HEK293 (cell line): ENCODE measurements around the gene SCYL3.

Experiments used
- CTCF ChIP-seq: fragments of 450-650 bp; formaldehyde crosslinking; IDR thresholded peaks from 2 replicates; pipeline ENCODE4 v1.5.1; 2016; ENCODE audit warnings: missing biosample characterization, missing genetic modification characterization
- KLF10 ChIP-seq: fragments of 450-650 bp; IDR thresholded peaks from 2 replicates; pipeline ENCODE4 v1.5.1; 2018; ENCODE audit warnings: missing biosample characterization, mild to moderate bottlenecking, missing genetic modification characterization
- OVOL3 ChIP-seq: fragments of 450-650 bp; formaldehyde crosslinking; IDR thresholded peaks from 2 replicates; pipeline ENCODE4 v1.5.1; 2016; ENCODE audit warnings: missing biosample characterization, missing genetic modification characterization
- PRDM4 ChIP-seq: fragments of 450-650 bp; formaldehyde crosslinking; IDR thresholded peaks from 2 replicates; pipeline ENCODE4 v1.5.1; 2017; ENCODE audit warnings: missing biosample characterization, missing genetic modification characterization
- REST ChIP-seq: fragments of 450-650 bp; formaldehyde crosslinking; IDR thresholded peaks from 2 replicates; pipeline ENCODE4 v1.5.1; 2016; ENCODE audit warnings: missing biosample characterization, missing genetic modification characterization
- ZBTB17 ChIP-seq: fragments of 450-650 bp; formaldehyde crosslinking; IDR thresholded peaks from 2 replicates; pipeline ENCODE4 v1.5.1; 2016; ENCODE audit warnings: missing biosample characterization, missing genetic modification characterization
- ZNF274 ChIP-seq, 2 experiments: fragments of 200-500 bp in 1 of 2; fragments of 450-650 bp in 1 of 2; sonication (Bioruptor generic) in 1 of 2; formaldehyde crosslinking in 1 of 2; IDR thresholded peaks; 2 replicates each; pipeline versions ENCODE4 v1.5.1 to v1.6.1; 2014 to 2016; ENCODE audit warnings: borderline replicate concordance in 1 of 2, inconsistent platforms in 1 of 2, low read length in 1 of 2, missing biosample characterization in 1 of 2, missing genetic modification characterization in 1 of 2
- ZNF280C ChIP-seq: fragments of 450-650 bp; formaldehyde crosslinking; IDR thresholded peaks from 2 replicates; pipeline ENCODE4 v1.5.1; 2016; ENCODE audit warnings: missing biosample characterization, missing genetic modification characterization
- ZNF292 ChIP-seq: fragments of 450-650 bp; formaldehyde crosslinking; IDR thresholded peaks from 2 replicates; pipeline ENCODE4 v1.5.1; 2016; ENCODE audit warnings: low read depth, missing biosample characterization, missing genetic modification characterization, borderline replicate concordance
- ZNF530 ChIP-seq: fragments of 450-650 bp; formaldehyde crosslinking; IDR thresholded peaks from 2 replicates; pipeline ENCODE4 v1.5.1; 2016; ENCODE audit warnings: low read depth, missing biosample characterization, missing genetic modification characterization
- ZNF76 ChIP-seq: fragments of 450-650 bp; formaldehyde crosslinking; IDR thresholded peaks from 2 replicates; pipeline ENCODE4; 2016; ENCODE audit warnings: low read depth, missing biosample characterization, missing genetic modification characterization, borderline replicate concordance
- ZNF785 ChIP-seq: fragments of 450-650 bp; formaldehyde crosslinking; IDR thresholded peaks from 2 replicates; pipeline ENCODE4 v1.5.1; 2016; ENCODE audit warnings: missing biosample characterization, missing genetic modification characterization

GRCh38 chr1:169860187-169860586, 33.5 kb downstream of the SCYL3 start:
- no peak for TF ChIP-seq CTCF (tag by site-specific recombination)
- no peak for TF ChIP-seq ZNF274 (IDR thresholded peaks at IDR 0.05; ENCODE audit: low read length)
- TF ChIP-seq ZNF274 (tag by site-specific recombination; IDR thresholded peaks at IDR 0.05; ENCODE audit: borderline replicate concordance): no peak
- TF ChIP-seq OVOL3 (tag by site-specific recombination): no peak
- no peak for TF ChIP-seq ZNF530 (tag by site-specific recombination)
- TF ChIP-seq KLF10 (tag by site-specific recombination): no peak
- no peak for TF ChIP-seq ZNF76 (tag by site-specific recombination)
- TF ChIP-seq PRDM4 (tag by site-specific recombination): no peak
- no peak for TF ChIP-seq ZNF785 (tag by site-specific recombination)
- no peak for TF ChIP-seq REST (tag by site-specific recombination)
- no peak for TF ChIP-seq ZNF292 (tag by site-specific recombination)
- no peak for TF ChIP-seq ZNF280C (tag by site-specific recombination)
- TF ChIP-seq ZBTB17: no peak
